CD4-positive, alpha-beta memory T cell (primary cell): ENCODE results near the gene NAA16. TPM values are rescaled to one million over a fixed set of nuclear protein-coding genes. Genes with fewer than 3 reads are reported as not detected.

Source experiments
- CTCF ChIA-PET: fragments of 350-600 bp; sonication (Branson Sonifier 250); formaldehyde crosslinking; loops from one replicate; lab custom pipeline; 2021; ENCODE audit warnings: inconsistent platforms; ENCODE audit not compliant: partially characterized antibody; lab: Charles Lee
- POLR2A ChIA-PET: fragments of 350-600 bp; sonication (Branson Sonifier 250); formaldehyde crosslinking; loops from one replicate; lab custom pipeline; 2021; ENCODE audit not compliant: partially characterized antibody; lab: Charles Lee
- DNase-seq, 5 donors: peaks; one replicate each; pipeline versions ENCODE4 v3.0.0 to v3.0.0-alpha.2; 2020 to 2022; ENCODE audit warnings: mixed read lengths in 1 of 5
- H3K27ac ChIP-seq: one replicate; pipeline ENCODE4 v1.7.0; 2013; ENCODE audit warnings: low read depth, low read length
- H3K27me3 ChIP-seq: 2 replicates; pipeline ENCODE4 v1.7.0; 2013; ENCODE audit warnings: mild to moderate bottlenecking, low read length, moderate library complexity; ENCODE audit not compliant: insufficient read depth
- H3K36me3 ChIP-seq: 2 replicates; pipeline ENCODE4 v1.7.0; 2013; ENCODE audit warnings: mild to moderate bottlenecking, low read length, moderate library complexity; ENCODE audit not compliant: insufficient read depth
- H3K4me1 ChIP-seq: 2 replicates; pipeline ENCODE4 v1.7.0; 2013; ENCODE audit warnings: mild to moderate bottlenecking, low read length, moderate library complexity; ENCODE audit not compliant: insufficient read depth
- H3K4me3 ChIP-seq, 2 donors: one replicate each; pipeline ENCODE4 v1.7.0; 2013; ENCODE audit warnings: low read length in 2 of 2, mild to moderate bottlenecking in 1 of 2
- H3K9me3 ChIP-seq, 2 donors: one replicate each; pipeline ENCODE4 v1.7.0; 2013; ENCODE audit warnings: low read length in 2 of 2, control low read depth in 1 of 2; ENCODE audit not compliant: control insufficient read depth in 1 of 2
- H3K27ac Mint-ChIP-seq, 7 donors: one replicate each; pipeline ENCODE4 v1.8.0; 2020 to 2021; ENCODE audit warnings: mixed read lengths in 7 of 7, mild to moderate bottlenecking in 6 of 7, inconsistent platforms in 3 of 7, moderate library complexity in 3 of 7
- H3K27me3 Mint-ChIP-seq, 2 donors: one replicate each; pipeline ENCODE4 v1.8.0; 2020 to 2021; ENCODE audit warnings: mixed read lengths in 2 of 2
- H3K36me3 Mint-ChIP-seq, 2 donors: one replicate each; pipeline ENCODE4 v1.8.0; 2020 to 2021; ENCODE audit warnings: mixed read lengths in 2 of 2, inconsistent platforms in 1 of 2, mild to moderate bottlenecking in 1 of 2
- H3K4me1 Mint-ChIP-seq, 4 donors: one replicate each; pipeline ENCODE4 v1.8.0; 2020 to 2021; ENCODE audit warnings: mixed read lengths in 4 of 4, mild to moderate bottlenecking in 1 of 4
- H3K4me3 Mint-ChIP-seq, 8 donors: one replicate each; pipeline ENCODE4 v1.8.0; 2020 to 2021; ENCODE audit warnings: mixed read lengths in 8 of 8, mild to moderate bottlenecking in 7 of 8, moderate library complexity in 6 of 8, inconsistent platforms in 3 of 8
- H3K9me3 Mint-ChIP-seq, 8 donors: one replicate each; pipeline ENCODE4 v1.8.0; 2020 to 2021; ENCODE audit warnings: mixed read lengths in 8 of 8, mild to moderate bottlenecking in 5 of 8, inconsistent platforms in 3 of 8, moderate library complexity in 1 of 8
- intact Hi-C: fragments of 100-400 bp; cut with micrococcal nuclease; formaldehyde crosslinking; loops from one replicate; pipeline ENCODE4 v1.15.1; 2023
- polyA plus RNA-seq, 2 donors: library from polyadenylated mRNA; unstranded; fragments of 300-500 nt; fragmentation: Illumina TruSeq; gene quantifications; one replicate each; pipeline ENCODE4 v1.2.3, GENCODE V29; 2021
- total RNA-seq, 2 experiments: library from RNA; stranded (reverse); gene quantifications; one replicate each; pipeline ENCODE4 v1.2.3, GENCODE V29; 2021

NAA16 gene
- total and polyA plus RNA-seq, 4 experiments from 2014 or later = 8.6 to 62.5 (median 39.7) TPM

DNA sequence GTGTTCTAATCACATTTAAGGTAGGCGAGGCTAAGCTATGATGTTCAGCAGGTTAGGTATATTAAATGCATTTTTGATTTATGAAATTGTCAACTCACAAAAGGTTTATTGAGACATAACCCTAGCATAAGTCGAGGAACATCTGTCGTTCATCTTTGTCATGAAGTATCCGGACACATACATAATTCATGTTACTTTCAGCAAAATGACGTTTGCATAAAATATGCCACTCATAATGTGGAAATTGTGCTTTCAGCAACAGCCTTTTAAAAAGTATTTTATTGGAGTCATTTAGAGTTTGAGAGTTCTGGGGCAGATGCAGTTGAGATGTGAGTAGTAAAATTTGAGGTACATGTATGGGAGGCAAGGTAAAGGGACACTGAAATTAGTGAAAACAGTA is 66.4 kb downstream of the NAA16 start:
- no peaks in the 10 kb centered on the region for H3K4me1 ChIP-seq
- peak overlapping the region in 4 of 7 donors; percentile 0 to 47 (median 10) for H3K27ac Mint-ChIP-seq
- POLR2A ChIA-PET = interaction anchor here (1.0 kb wide), 1 partner anchor 20 kb away, joined by 3 read pairs; no protein-coding TSS in a partner anchor
- H3K4me1 Mint-ChIP-seq = peaks cover 9 to 20% (median 13%) of the 10 kb centered on the region in 4 donors
- no peak for DNase-seq
- no peak overlapping the region for H3K27ac ChIP-seq
- CTCF ChIA-PET = interaction anchor here (1.2 kb wide), 1 partner anchor 272 kb away, joined by 3 read pairs; no protein-coding TSS in a partner anchor
- peaks cover 24% of the 10 kb centered on the region for H3K36me3 ChIP-seq
- H3K27me3 Mint-ChIP-seq = no peaks in the 10 kb centered on the region
- peaks cover 31 to 32% of the 10 kb centered on the region in 2 donors for H3K36me3 Mint-ChIP-seq
- intact Hi-C loops = no loop called here
- H3K4me3 Mint-ChIP-seq = no peak overlapping the region
- H3K4me3 ChIP-seq = no peak overlapping the region
- H3K27me3 ChIP-seq = no peaks in the 10 kb centered on the region
- no peaks in the 10 kb centered on the region for H3K9me3 ChIP-seq
- no peaks in the 10 kb centered on the region for H3K9me3 Mint-ChIP-seq

DNA sequence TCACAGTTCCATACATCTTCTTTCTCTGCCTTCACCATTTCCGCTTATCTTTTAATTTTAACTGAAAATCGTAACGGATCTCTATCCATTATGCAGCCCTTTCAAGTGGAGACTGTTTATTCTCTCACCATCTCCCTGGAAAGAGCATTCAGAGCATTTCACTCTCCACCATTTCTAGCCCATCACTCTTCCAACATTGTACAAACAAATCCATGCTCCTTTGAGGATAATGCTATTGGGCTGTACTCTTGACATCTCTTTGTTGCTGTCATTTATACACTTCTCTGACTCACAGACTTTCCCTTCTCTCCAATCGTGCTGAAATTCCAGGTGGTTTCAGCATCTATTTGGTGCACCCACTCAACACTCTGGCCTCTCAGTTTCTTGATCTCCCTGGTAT is 71.4 kb downstream of the NAA16 start:
- H3K9me3 Mint-ChIP-seq = no peaks in the 10 kb centered on the region
- H3K36me3 Mint-ChIP-seq = no peaks in the 10 kb centered on the region
- POLR2A ChIA-PET = no interaction called here
- no peaks in the 10 kb centered on the region for H3K9me3 ChIP-seq
- no peak overlapping the region for H3K4me3 ChIP-seq
- H3K4me1 Mint-ChIP-seq = peaks cover 10 to 30% (median 17%) of the 10 kb centered on the region in 4 donors
- DNase-seq = no peak
- H3K27ac ChIP-seq = no peak overlapping the region
- H3K27ac Mint-ChIP-seq = peak overlapping the region in 5 of 7 donors; percentile 1 to 49 (median 15)
- CTCF ChIA-PET = interaction anchor here (1.0 kb wide), 2 partner anchors 25 to 270 kb away, joined by 3 to 4 read pairs; no protein-coding TSS in a partner anchor
- H3K27me3 Mint-ChIP-seq = peaks cover 0 to 1% of the 10 kb centered on the region in 2 donors
- H3K4me3 Mint-ChIP-seq = no peak overlapping the region
- no peaks in the 10 kb centered on the region for H3K36me3 ChIP-seq
- no peaks in the 10 kb centered on the region for H3K27me3 ChIP-seq
- no peaks in the 10 kb centered on the region for H3K4me1 ChIP-seq
- intact Hi-C loops = no loop called here

DNA sequence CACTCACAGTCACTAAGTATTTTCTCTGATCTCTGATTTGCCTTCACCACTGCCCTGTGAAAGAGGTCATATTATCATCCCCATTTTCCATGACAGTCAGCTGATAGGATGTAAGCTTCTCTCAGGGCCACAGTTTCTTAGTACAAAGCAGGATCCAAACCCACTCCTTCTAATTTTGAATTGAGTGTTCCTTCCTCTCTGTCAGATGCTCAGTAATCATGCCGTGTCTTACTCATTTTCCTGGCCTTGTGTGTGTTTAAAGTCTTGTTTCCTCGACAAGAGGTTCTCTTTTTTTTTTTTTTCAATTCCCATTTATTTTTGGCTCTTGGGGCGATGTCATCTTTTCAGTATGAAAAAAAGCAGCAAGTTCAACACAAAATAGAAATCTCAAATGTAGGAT is 72.3 kb downstream of the NAA16 start:
- CTCF ChIA-PET = interaction anchor here (0.7 to 1.7 kb wide), 6 partner anchors 12 to 269 kb away, joined by 3 to 6 read pairs (median 4); no protein-coding TSS in a partner anchor
- no peak overlapping the region for H3K4me3 Mint-ChIP-seq

DNA sequence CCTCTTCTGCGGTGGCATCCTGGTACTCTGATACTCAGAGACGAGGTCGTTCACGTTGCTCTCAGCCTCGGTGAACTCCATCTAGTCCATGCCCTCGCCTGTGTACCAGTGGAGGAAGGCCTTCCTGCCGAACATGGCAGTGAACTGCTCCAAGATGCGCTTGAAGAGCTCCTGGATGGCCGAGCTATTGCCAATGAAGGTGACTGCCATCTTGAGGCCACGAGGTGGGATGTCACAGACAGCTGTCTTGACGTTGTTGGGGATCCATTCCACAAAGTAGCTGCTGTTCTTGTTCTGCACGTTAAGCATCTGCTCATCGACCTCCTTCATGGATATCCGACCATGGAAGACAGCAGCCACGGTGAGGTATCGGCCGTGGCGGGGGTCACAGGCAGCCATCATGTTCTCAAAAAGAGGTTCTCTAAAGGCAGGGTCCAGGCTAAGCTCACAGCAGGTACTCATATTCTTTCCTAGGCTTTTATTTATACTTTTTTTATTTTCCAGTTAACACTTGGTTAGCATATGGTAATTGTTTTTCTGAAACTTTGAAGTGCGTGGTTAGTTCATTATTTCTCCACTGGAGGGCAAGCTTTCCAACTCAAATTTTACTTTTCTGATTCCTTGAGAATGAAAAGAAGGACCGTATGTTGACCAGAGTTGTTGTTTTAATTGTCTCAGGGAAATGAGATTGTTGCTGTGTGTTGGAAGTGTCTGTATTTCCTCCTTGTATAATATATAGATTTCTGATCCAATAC is 73.9 kb downstream of the NAA16 start:
- peak overlapping the region in 2 of 7 donors; percentile 3 to 28 for H3K27ac Mint-ChIP-seq
- H3K4me3 Mint-ChIP-seq = no peak overlapping the region
- H3K27ac ChIP-seq = no peak overlapping the region
- H3K4me3 ChIP-seq = no peak overlapping the region
- DNase-seq = no peak
- H3K27me3 Mint-ChIP-seq = peaks cover 0 to 1% of the 10 kb centered on the region in 2 donors
- no peaks in the 10 kb centered on the region for H3K27me3 ChIP-seq
- H3K9me3 ChIP-seq = no peaks in the 10 kb centered on the region
- no peaks in the 10 kb centered on the region for H3K9me3 Mint-ChIP-seq
- no peaks in the 10 kb centered on the region for H3K4me1 ChIP-seq
- H3K36me3 ChIP-seq = no peaks in the 10 kb centered on the region
- no peaks in the 10 kb centered on the region for H3K36me3 Mint-ChIP-seq
- CTCF ChIA-PET = interaction anchor here (0.9 to 3.6 kb wide), 14 partner anchors 9 to 279 kb away, joined by 3 to 22 read pairs (median 4); no protein-coding TSS in a partner anchor
- POLR2A ChIA-PET = interaction anchor here (3.1 kb wide), 1 partner anchor 28 kb away, joined by 8 read pairs; no protein-coding TSS in a partner anchor
- intact Hi-C loops = loop anchor here (1.0 kb wide), 2 partner anchors 32 to 268 kb away; no protein-coding TSS in a partner anchor
- H3K4me1 Mint-ChIP-seq = peaks cover 13 to 36% (median 21%) of the 10 kb centered on the region in 4 donors

More for the DNA sequence above, 72.3 kb downstream of the NAA16 start:
- Mint-ChIP-seq H3K36me3 (no peaks in the 10 kb centered on the region), H3K27me3 (peaks cover 0 to 1% of the 10 kb centered on the region in 2 donors), H3K27ac (peak overlapping the region in 3 of 7 donors; percentile 4 to 73 (median 42)), H3K9me3 (no peaks in the 10 kb centered on the region), H3K4me1 (peaks cover 10 to 30% (median 17%) of the 10 kb centered on the region in 4 donors)
- no peaks in the 10 kb centered on the region for H3K4me1 ChIP-seq
- no peaks in the 10 kb centered on the region for H3K27me3 ChIP-seq
- POLR2A ChIA-PET = interaction anchor here (3.1 kb wide), 1 partner anchor 26 kb away, joined by 8 read pairs; no protein-coding TSS in a partner anchor
- no peak overlapping the region for H3K4me3 ChIP-seq
- H3K36me3 ChIP-seq = no peaks in the 10 kb centered on the region
- DNase-seq = no peak
- no peak overlapping the region for H3K27ac ChIP-seq
- no peaks in the 10 kb centered on the region for H3K9me3 ChIP-seq
- intact Hi-C loops = no loop called here

DNA sequence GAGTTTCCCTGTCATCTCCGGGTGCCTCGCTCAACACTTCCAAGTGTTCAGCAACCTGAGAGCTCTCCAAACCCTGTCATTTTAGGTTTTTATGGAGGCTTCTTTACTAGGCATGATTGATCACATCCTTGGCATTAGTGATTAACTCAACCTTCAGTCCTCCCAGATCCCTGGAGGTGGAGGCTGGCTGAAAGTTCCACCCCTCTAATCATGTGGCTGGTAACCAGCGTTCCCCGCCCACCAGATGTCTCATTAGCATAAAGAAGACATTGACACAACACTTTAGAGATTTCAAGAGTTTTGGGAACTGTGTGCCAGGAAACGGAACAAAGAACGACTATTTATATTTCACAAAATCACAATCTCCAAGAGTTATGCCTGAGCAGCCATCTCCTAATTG is 75.1 kb downstream of the NAA16 start:
- no peaks in the 10 kb centered on the region for H3K27me3 ChIP-seq
- Mint-ChIP-seq H3K36me3 (no peaks in the 10 kb centered on the region), H3K9me3 (no peaks in the 10 kb centered on the region), H3K27me3 (peaks cover 0 to 1% of the 10 kb centered on the region in 2 donors), H3K4me1 (peaks cover 7 to 23% (median 10%) of the 10 kb centered on the region in 4 donors), H3K4me3 (no peak overlapping the region), H3K27ac (peak overlapping the region in 1 of 7 donors; percentile 63)
- no peaks in the 10 kb centered on the region for H3K36me3 ChIP-seq
- CTCF ChIA-PET = interaction anchor here (1.5 to 3.6 kb wide), 5 partner anchors 29 to 268 kb away, joined by 3 to 22 read pairs (median 5); no protein-coding TSS in a partner anchor
- no peaks in the 10 kb centered on the region for H3K4me1 ChIP-seq
- intact Hi-C loops = no loop called here
- no peaks in the 10 kb centered on the region for H3K9me3 ChIP-seq
- H3K4me3 ChIP-seq = no peak overlapping the region
- POLR2A ChIA-PET = interaction anchor here (3.1 kb wide), 1 partner anchor 29 kb away, joined by 8 read pairs; no protein-coding TSS in a partner anchor
- DNase-seq = no peak
- no peak overlapping the region for H3K27ac ChIP-seq

DNA sequence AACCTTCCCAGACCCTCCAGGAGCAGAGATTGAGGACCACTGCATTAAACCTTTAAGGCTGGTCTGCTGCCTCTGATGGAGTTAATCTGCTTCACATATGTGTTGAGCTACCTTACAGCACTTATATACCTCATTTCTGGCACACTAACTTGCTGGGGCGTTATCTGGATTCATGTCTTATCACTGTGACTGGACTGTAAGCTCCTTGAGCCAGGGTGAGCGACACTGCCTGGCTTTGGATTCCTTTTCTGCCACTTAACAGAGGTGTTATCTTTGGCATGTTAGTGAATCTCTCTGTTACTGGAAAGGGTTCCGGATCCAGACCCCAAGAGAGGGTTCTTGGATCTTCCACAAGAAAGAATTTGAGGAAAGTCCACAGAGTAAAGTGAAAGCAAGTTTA is 76.5 kb downstream of the NAA16 start:
- Histone ChIP-seq H3K27ac (no peak overlapping the region), H3K4me3 (no peak overlapping the region), H3K9me3 (no peaks in the 10 kb centered on the region), H3K27me3 (no peaks in the 10 kb centered on the region), H3K36me3 (no peaks in the 10 kb centered on the region), H3K4me1 (no peaks in the 10 kb centered on the region)
- intact Hi-C loops = no loop called here
- no peak for DNase-seq
- peak overlapping the region in 1 of 7 donors; percentile 5 for H3K27ac Mint-ChIP-seq
- peaks cover 6 to 21% (median 7%) of the 10 kb centered on the region in 4 donors for H3K4me1 Mint-ChIP-seq
- no peaks in the 10 kb centered on the region for H3K36me3 Mint-ChIP-seq
- no peaks in the 10 kb centered on the region for H3K9me3 Mint-ChIP-seq
- ChIA-PET CTCF (interaction anchor here (1.2 kb wide), 1 partner anchor 36 kb away, joined by 3 read pairs; no protein-coding TSS in a partner anchor), POLR2A (interaction anchor here (0.5 kb wide), 1 partner anchor 646 kb away, joined by 3 read pairs; no protein-coding TSS in a partner anchor)
- peaks cover 0 to 1% of the 10 kb centered on the region in 2 donors for H3K27me3 Mint-ChIP-seq
- no peak overlapping the region for H3K4me3 Mint-ChIP-seq
